HG02943 (cell line): ENCODE measurements around the gene DNAJA3.

Experiments
- ATAC-seq: cut with Tn5 transposase; IDR thresholded peaks from one replicate; pipeline ENCODE4 v1.9.1; 2021; ENCODE audit warnings: mild to moderate bottlenecking, low read depth, moderate library complexity; ENCODE audit not compliant: unreplicated experiment

The DNAJA3 gene

DNA sequence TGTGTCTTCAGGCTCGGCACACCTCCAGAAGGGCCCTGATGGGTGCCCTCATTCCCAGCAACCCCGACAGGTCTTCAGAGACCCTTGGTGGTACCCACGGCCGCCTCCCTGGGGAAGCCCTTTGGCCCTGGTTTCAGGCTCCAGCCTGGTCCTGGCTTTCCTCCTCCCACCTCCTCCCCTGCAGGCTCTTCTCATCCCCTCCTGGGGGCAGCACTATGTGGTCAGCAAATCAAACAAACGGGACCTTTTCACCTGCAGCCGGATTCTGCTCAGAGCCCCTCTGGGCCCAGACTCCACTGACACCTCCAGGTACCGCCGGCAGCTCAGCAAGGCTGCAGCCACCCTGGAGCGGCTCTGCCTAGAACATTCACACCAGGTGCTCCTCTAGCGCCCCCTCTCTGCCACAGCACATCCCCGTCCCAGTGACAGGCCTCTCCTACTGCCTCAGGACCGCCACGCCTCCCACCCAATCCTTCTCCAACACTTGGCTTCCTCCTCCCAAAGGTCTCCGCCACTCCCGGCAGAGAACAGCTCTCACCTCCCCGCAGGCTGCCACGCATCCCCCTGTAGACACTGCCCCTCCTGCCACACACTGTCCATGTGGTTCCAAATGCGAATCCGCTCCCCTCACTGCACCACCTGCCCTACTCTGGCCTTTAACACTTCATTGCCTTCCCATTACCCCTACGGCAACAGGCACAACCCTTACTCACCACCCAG, 21.3 kb upstream of the DNAJA3 start:
- ATAC-seq, result no peak

DNA sequence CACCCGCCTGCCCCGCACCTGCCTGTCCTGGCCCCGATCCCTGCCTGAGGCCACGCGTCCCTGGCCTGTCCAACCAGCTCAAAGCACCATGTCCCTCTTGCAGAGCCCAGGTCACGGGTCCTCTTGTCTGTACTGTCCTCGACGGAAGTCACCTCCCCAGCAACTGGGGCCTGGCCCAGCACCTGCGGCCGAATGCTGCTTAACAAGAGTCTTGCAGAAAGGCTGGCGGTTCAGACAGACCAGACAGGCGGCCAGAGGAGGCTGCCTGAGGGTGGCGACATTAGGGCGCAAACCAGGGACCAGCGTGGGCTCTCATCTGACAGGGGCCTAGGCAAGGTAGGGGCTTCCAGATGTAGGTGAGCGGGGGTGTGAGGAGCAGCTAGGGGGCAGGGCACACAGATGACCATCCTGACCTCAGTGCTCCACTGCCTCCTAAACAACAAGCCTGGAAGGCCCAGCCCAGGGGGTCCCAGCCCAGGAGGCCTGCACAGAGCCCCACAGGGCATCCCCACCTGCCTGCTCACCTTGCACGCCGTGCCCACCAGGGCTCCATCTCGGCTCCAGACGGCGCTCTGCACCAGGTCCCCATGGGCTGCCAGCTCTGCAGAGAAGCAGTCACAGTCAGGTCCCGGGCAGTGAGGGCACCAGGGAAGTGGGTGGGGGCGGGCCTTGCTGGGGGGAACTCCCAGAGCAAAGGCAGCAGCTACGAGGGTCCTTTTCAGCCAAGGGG, 20.5 kb upstream of the DNAJA3 start:
- ATAC-seq, result no peak

DNA sequence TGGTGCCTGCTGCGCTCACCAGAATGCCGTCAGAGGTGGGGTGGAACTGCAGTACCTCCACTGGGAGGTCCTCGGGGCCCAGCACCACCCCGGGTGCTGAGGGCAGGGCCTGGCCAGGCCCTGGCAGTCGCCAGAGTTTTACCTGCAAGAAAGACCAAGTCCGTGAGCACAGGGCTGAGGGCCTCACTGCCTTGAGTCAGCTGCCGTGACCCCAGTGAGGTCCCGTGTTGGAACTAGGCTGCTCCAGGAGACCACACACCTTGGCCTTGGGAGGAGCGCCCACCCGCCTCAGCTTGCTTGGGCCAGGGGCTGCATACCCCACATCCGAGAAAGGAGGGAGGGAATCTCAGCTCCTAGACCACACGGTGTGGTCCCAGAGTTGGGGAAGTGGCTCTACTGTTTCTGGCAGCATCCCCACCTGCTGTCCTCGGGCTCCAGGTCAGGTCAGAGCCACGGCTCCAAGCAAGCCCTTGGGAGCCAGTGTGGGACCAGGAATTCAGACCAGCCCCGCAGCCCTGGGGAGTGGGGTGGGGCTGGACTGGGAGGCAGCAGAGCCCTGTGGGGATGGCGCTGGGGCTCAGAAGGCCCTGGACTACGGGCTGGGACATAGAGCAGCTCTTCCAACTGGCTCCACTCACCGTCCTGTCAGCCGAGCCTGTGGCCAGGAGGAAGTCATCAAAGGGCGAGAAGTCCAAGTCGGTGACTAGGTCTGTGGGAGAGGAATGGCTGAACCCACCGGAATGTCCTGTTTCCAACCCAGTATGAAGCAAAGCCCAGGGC, 17.9 kb upstream of the DNAJA3 start:
- ATAC-seq, result no peak

DNA sequence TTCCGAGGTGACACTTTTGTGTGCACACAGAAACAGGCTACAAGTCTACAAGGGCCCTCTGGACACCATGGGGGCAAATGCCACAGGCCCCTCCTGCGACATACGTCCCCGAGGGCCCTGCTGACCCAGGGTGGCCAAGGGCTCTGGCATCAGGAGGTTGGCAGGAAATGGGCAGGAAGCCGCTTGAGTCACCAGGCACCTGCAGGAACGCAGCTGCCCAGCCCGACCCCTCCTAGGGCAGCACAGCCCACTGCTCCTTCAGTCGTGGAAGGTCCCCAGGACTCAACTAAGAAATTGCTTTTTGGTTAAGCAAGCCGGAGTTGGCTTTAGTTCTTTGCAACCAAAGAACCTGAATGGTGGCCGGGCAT, 17.4 kb upstream of the DNAJA3 start:
- ATAC-seq, result no peak

DNA sequence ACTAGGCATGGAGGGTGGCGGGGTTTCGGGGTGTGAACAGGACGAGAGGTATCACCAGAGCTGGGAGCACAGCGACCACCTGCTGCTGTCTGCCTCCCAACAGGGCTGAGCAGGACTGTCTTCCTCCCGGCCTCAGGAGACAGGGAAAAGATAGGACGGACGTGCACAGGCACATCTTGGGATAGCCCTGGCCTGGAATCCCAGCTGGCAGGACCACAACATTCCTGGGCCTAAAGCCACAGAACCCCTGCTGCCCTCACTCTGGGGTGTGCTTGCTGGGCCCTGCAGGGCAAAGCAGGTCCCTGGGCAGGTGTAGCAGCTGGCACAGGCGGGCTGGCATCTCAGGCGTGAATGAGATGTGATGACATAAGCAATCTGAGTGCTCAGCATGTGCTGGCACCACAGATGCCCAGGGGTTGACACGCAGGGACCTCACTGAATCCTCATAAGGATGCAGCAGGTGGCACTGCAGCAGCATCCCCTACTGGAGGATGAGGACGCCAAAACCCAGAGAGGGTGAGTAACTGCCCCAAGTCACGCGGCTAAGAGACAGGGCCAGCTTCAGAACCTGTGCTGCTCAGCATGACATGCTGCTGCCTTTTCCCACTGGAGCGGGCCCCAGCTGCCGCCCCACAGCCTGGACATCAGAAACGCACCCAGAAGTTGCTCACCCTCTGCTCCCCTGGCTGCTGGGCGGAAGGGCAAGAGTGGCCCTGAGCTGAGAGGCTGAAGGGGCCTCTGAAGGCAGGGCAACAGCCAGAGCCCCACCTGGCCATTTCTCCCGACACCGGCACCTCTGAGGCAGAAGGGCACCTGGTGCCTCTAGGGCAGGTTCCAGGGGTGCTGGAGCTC, 16.4 kb upstream of the DNAJA3 start:
- ATAC-seq, result no peak

DNA sequence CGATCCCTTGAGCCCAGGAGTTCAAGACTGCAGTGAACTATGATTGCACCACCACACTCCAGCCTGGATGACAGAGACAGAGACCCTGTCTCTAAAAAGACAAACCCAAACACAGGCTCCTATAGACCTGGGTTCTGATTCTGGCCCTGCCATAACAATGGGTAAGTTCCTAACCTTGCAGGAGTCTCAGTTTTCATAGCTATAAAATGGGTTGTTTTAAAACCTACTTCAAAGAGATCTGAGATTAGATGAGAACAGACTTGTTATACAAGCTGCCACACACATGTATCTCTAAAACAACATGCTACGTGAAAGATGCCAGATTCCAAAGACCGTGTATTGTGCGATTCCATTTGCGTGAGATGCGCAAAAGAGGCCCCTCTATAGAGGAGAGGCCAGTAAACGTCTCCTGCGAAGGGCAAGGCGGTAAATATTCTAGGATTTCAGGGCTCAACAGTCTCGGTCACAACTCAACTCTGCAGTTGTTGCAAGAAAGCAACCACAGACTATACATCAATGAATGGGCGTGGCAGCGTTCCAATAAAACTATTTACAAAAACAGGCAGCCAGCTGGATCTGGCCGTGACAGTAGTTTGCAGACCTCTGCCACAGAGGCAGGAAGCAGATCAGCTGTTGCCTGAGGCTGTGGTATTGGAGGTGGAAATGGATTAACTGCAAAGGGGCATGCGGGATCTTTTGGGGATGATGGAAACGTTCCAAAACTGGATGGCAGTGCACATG, 15.2 kb upstream of the DNAJA3 start:
- ATAC-seq, result no peak

DNA sequence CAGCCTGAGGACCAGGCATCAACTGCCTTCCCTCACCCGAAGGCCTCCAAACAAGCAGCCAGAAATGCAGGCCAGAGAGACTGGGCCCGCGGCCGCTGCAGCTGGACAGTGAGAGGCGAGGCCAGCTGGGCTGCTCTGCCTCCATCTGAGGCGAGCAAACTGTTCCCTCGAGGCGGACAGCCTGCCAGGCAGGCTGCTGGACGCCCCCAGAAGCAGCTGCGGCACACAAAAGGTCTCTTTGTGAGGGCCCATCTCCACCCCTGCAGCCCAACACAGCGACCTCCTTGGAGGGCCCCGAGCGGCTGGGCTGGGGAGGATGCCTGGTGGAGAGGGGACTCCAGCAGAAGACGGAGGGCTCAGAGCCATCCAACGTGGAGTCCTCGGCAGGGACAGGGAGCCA, 14.0 kb upstream of the DNAJA3 start:
- no peak for ATAC-seq

DNA sequence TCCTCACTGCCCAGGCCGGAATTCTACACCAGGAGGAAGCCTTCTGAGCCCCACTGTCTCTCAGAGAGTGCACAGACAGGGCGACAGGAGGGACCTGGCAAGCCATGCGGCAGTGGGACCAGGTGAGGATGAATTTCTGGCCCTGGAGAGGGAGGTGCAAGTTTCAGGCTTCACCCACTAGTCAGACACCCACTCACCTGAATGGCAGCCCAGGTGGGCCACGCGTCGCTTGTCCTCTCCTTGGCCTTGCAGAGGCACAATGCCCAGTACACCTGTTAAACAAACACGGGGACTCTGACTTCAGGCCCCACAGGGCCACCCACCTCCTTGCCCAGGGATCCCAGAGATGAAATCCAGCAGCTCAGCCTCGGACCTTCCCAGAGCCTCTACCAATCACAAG, 13.5 kb upstream of the DNAJA3 start:
- no peak for ATAC-seq

DNA sequence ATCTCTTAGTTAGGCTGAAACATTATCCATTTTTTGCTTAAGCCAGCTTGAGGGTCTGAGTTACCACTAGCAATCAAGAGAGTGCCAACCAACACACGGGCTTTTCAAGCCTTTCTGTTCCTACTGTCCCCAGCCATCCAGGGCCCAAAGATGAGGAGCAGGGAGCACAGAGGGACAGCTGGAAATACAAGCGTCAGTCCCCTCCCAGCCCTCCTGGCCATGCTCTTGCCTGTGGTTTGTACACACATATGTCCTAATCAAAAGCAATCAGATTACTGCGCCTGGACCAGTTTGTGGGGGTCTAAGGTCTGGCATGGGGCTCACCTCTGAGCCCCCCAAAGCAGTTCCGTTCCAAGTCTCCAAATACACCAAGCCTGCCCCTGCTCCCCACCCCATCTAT, 12.8 kb upstream of the DNAJA3 start:
- no peak for ATAC-seq

DNA sequence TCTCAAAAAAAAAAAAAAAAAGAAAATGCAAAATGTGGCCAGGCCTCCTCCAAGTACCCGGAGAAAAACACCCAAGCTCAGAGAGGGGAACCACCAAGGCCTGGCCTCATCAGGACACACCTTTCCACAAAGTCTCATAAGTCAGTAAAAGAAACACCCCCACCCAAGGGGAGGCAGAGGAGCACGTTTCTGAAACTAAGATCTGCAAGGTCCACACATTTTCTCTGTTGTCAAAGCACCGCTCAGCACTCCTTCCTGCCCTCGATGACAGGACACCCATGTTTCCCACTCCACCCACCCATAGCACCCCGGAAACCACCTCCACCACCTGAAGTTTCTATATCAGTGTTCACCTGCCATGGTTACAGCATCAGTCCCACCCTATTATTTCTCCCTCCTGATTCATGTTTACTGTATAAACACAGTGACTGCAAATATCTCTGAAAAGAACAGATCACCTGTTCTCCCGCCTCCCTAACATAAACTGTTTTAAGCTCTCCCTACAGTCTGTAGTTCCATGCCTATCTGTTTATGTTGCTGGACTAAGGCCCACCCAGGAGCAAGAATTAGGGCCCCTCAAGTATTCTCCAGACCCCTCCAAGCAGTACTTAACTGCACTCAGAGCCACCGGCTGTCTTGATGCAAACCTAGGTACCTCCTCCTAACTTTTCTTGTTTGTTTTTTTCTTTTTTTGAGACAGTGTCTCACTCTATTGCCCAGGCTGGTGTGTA, 11.3 kb upstream of the DNAJA3 start:
- peak; percentile 57 for ATAC-seq

DNA sequence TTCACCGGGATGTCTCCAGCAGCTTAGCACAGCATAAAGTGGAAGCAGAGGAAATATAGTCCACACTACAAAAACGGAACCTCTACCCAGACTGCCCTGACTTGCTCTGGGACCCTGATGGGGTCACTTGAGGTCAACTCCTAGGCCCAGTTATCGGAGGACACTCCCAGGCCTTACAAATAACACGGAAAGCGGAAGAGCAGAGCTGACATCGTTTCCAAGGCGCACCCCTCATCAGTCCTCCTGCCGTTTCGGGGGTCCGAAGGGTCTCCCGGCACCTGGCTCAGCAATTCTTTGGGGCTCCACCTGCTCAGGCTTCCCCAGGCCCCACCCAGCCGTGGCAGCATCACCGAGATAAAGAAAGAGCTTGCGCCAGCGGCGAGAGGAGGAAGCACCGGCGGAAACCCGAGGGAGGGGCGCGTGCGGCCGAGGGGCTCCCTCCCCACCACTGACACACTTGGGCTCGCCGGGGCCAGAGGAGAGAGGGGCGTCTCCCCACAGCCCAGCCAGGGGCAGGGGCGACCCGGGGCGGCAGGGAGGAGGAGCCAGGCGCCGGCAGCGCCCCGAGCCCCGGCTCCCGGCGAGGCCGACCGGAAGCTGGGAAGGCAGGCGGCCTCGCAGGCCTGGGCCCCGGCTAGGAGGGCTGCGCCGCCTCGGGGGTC, 10.0 kb upstream of the DNAJA3 start:
- ATAC-seq, result no peak

DNA sequence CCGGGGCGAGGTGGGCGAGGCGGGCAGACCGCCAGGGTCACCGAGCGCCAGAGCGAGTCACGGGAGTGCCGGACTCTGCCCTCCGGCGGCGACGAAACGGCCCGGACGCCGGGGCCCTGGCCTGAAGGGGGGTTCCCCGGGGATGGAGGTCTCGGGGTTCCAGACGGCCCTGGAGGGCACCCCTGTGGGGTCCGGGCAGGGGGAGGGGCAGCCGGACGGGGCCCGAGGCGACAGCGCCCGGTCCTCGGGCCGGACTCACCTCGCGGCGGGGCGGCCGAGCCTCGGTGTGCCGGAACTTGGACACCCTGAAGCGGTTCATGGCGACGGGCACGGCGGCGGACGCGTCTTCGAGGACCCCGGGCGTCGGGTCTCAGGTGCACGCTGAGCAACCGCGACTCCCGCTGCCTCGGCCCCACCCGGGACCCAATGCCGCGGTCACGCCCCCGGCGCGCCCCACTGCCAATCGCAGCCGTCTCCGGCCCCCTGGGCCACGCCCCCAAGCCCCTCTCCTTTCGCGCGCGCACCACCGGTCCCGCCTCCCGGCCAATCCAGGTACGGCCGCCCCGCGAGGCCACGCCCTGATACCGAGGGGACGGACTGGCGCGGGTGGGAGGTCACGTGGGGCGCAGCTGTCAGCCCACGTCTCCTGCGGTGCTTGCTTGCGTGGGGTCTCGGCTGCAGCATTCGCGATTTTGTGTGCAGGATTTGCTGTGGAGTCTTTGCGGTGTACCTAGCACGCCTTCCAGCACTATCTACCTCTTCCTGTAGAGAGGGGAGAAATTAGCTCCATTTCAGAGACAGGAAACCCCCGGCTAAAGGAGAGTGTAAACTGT, 9.3 kb upstream of the DNAJA3 start, which contains the start of gene CORO7:
TSS of gene CORO7 (minus strand) at position 397 of the 833 bp plus-strand sequence. CDS start at position 319, 78 bp downstream.
- ATAC-seq, result peak; percentile 56

DNA sequence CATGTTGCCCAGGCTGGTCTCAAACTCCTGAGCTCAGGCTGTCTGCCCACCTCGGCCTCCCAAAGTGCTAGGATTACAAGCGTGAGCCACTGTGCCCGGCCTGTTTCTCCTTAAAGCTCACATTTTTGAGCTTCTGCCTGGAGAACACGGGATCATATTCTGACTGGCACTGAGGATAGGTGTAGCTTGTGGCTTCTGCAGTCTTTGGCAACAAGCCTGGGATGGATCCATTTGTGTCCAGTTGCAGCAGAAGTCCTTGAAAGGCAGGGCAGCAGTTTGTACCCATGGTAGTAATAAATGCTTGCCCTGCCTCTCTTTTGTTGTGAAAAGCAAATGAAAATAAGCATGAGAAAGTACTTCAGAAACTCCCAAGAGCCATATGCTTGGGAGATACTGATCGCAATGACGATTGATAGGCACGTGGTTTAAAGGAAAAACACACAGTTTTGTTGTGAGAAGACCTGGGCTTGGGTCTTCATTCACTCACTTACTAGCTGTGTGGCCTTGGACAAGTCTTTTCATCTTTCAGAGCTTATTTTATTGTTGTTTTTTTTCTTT, 6.2 kb upstream of the DNAJA3 start:
- ATAC-seq, result no peak

DNA sequence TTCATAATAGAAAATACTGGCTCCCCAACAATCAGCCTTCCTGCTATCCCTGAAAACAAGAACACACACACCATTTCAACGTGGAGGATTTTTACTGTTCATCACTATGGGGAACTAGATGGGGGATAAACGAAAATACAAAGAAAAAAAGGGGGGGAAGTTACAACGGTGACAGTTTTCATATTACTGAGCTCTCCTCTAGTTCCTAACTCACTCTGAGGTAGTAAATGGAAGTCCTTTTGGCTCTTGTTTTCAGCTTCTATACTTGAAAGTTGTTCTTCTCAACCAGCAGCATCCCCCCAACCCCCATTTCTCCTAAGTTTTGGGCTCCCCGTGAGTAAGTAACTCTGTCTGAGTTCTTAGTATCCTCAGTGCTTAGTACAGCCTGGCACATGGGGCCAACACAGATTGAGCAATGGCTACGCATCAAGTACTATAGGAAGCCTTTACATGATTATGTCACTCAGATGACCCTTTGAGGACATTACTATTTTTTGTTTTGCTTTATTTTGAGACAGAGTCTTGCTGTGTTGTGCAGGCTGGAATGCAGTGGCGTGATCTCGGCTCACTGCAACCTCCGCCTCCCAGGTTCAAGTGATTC, 5.1 kb upstream of the DNAJA3 start:
- no peak for ATAC-seq

DNA sequence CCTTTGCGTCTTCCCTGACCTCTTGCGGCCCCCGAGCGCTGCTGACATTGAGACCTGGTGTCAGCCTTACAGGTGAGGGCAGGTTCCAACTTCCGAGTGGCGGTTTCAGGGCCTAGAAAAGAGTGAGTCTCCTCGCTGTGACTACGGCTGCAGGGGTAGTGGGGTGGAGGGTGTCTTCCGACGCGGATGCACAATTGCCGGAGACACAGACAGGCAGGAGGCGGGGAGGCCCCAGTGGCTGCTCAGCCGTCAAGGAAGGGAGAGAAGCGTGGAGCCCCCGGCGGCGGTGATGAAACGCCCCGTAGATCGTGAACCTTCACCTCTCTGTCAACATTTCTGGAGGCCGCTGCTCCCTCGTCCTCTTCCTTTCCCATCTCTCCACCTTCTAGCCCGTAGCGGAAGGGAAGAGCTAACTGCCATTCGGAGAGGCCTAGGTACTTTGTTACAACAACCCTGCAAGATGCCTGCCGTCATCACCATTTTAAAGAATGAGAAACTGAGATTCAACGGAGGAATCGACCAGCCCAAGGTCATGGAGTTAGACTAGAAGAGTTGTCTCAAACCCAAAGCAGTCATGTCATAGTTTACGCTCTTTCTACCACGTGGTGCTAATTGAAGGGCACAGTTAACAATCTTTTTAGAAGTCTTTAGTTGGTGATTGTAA, 485 bp downstream of the DNAJA3 start:
- peak; percentile 33 for ATAC-seq

DNA sequence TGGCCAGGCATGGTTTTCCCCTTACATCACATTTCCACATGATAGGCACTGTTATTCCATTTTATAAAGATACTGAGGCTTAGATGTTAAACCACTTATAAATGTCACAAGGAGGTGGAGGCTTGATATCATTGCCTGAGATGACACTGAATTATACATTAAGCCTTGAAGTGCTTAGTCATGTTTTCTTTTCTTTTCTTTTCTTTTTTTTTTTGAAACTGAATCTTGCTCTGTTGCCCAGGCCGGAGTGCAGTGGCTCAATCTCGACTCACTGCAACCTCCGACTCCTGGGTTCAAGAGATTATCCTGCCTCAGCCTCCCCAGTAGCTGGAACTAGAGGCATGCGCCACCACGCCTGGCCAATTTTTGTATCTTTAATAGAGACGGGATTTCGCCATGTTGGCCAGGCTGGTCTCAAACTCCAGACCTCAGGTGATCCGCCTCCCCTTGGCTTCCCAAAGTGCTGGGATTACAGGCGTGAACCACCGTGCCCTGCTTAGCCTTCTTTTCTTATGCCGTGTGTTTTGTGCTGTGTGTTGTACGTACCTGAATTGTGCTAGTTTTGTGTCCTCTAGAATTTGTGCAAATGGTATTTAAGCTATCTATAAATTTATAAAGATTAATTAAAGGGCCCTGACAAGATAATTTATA, 1.2 kb downstream of the DNAJA3 start:
- ATAC-seq, result no peak
